BJ (cell line): ENCODE measurements around the gene RETSAT. TPM values are rescaled to one million over a fixed set of nuclear protein-coding genes. Genes with fewer than 3 reads are reported as not detected.
"Not testable (repeated sequence)": the region's sequence is repeated elsewhere in the genome, so short reads cannot be mapped to it uniquely, and the experiment has no call there.

Source experiments
- CTCF ChIA-PET: fragments of 350-600 bp; formaldehyde crosslinking; extraction: SDS; loops from one replicate; lab custom pipeline; 2021; ENCODE audit warnings: antibody characterized with exemption, inconsistent platforms; lab: Yijun Ruan, JAX
- POLR2A ChIA-PET: fragments of 300-600 bp; sonication (Branson Sonifier 250); formaldehyde crosslinking; extraction: SDS; loops from one replicate; lab custom pipeline; 2021; ENCODE audit warnings: antibody characterized with exemption; lab: Charles Lee
- DNase-seq: peaks from one replicate; pipeline ENCODE4 v3.0.0-alpha.2; 2011; ENCODE audit warnings: low read depth
- H3K27me3 ChIP-seq: 2 replicates; pipeline ENCODE4 v1.6.0; 2011; ENCODE audit warnings: low read length; ENCODE audit not compliant: control insufficient read depth, insufficient read depth
- H3K36me3 ChIP-seq: 2 replicates; pipeline ENCODE4 v1.5.1; 2011; ENCODE audit warnings: low read length; ENCODE audit not compliant: control insufficient read depth, insufficient read depth
- H3K4me3 ChIP-seq: 2 replicates; pipeline ENCODE4 v1.5.1; 2011; ENCODE audit warnings: low read depth, mild to moderate bottlenecking, control low read depth, low read length
- polyA plus RNA-seq: library from polyadenylated mRNA; depleted of rRNA; stranded (reverse); fragments of >200 nt; gene quantifications from 2 replicates; pipeline ENCODE4 v1.2.3, GENCODE V29; 2011
- TF ChIP-seq, protein P1 (sequence below): IDR thresholded peaks from 2 replicates; pipeline ENCODE4 v1.5.1; 2011; ENCODE audit warnings: low read depth, mild to moderate bottlenecking, control low read depth, inconsistent platforms, low read length, moderate library complexity; ENCODE audit not compliant: insufficient read depth

The RETSAT gene
- polyA plus RNA-seq, 1 experiment = 54.4 TPM

DNA sequence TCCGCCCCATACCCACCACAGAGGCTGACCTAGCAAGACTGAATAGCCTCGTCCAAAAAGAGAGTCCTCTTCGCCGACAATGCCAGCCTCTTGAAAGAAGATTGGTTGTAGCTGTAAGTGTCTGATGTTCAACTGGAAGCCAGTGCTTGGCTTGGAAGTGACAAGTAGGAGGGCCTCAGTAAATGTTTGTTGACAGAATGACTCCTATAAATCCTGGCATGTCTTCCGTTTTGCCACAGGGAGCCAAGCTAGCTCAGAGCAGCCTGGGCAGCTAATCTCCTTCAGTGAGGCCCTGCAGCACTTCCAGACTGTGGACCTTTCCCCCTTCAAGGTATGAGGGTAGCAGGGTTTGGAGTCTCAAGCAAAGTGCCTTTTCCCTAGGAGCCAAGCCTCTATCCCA is 15.2 kb upstream of the RETSAT start:
- Histone ChIP-seq H3K27me3 (no peaks in the 10 kb centered on the region), H3K36me3 (peaks cover 5% of the 10 kb centered on the region; the same call in 1 of the 2 replicates), H3K4me3 (no peak overlapping the region)
- TF ChIP-seq, protein P1, sequence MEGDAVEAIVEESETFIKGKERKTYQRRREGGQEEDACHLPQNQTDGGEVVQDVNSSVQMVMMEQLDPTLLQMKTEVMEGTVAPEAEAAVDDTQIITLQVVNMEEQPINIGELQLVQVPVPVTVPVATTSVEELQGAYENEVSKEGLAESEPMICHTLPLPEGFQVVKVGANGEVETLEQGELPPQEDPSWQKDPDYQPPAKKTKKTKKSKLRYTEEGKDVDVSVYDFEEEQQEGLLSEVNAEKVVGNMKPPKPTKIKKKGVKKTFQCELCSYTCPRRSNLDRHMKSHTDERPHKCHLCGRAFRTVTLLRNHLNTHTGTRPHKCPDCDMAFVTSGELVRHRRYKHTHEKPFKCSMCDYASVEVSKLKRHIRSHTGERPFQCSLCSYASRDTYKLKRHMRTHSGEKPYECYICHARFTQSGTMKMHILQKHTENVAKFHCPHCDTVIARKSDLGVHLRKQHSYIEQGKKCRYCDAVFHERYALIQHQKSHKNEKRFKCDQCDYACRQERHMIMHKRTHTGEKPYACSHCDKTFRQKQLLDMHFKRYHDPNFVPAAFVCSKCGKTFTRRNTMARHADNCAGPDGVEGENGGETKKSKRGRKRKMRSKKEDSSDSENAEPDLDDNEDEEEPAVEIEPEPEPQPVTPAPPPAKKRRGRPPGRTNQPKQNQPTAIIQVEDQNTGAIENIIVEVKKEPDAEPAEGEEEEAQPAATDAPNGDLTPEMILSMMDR = no peak
- ChIA-PET POLR2A (no interaction called here), CTCF (interaction anchor here (1.1 to 2.8 kb wide), 4 partner anchors 8 to 44 kb away, joined by 3 to 12 read pairs (median 8); no protein-coding TSS in a partner anchor)
- no peak for DNase-seq

DNA sequence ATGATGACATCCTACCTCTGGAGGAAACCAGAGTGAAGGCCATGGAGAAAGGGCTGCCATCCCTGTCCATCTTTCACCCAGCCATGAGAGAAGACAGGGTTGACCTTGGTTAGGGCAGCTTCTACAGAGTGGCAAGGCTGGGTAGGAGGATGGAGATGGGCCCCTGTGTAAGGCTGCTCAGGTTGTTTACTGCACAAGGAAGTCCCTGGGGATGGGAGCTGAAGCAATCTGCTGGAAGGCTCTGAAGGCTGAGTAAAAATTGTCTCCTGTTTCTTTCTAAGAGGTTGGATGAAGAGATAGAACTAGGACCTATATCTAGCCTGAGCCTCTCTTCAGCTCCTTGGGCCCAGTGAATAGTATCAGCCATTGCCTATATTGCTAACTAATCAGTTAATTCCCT is 14.6 kb upstream of the RETSAT start:
- CTCF ChIA-PET = interaction anchor here (1.1 to 2.8 kb wide), 2 partner anchors 11 to 45 kb away, joined by 4 to 12 read pairs; no protein-coding TSS in a partner anchor
- H3K4me3 ChIP-seq = no peak overlapping the region
- TF ChIP-seq, protein P1 = no peak

DNA sequence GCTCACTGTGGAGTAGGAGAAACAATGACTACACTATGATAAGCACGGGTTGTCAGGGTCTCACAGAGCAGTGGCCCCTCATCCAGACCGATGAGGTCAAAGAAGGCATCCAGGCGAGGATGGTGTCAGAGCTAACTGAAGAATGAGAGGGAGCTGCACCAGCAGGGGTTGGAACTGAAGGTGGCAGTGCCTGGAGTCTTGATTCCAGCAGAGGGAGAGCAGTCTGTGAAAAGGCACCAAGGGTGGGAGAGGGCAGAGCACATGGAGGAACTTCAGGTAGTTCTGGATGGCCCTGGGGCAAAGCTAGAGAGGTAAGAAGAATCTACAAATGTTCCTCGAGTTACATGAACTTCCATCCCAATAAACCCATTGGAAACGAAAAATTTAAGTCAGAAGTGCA is 12.9 kb upstream of the RETSAT start:
- Histone ChIP-seq H3K36me3 (peaks cover 8% of the 10 kb centered on the region), H3K27me3 (no peaks in the 10 kb centered on the region), H3K4me3 (no peak overlapping the region)
- no peak for DNase-seq
- ChIA-PET CTCF (no interaction called here), POLR2A (no interaction called here)
- TF ChIP-seq, protein P1 = no peak

More for the DNA sequence above, 14.6 kb upstream of the RETSAT start:
- Histone ChIP-seq H3K27me3 (no peaks in the 10 kb centered on the region), H3K36me3 (peaks cover 5% of the 10 kb centered on the region; the same call in 1 of the 2 replicates)
- POLR2A ChIA-PET = no interaction called here
- DNase-seq = no peak

DNA sequence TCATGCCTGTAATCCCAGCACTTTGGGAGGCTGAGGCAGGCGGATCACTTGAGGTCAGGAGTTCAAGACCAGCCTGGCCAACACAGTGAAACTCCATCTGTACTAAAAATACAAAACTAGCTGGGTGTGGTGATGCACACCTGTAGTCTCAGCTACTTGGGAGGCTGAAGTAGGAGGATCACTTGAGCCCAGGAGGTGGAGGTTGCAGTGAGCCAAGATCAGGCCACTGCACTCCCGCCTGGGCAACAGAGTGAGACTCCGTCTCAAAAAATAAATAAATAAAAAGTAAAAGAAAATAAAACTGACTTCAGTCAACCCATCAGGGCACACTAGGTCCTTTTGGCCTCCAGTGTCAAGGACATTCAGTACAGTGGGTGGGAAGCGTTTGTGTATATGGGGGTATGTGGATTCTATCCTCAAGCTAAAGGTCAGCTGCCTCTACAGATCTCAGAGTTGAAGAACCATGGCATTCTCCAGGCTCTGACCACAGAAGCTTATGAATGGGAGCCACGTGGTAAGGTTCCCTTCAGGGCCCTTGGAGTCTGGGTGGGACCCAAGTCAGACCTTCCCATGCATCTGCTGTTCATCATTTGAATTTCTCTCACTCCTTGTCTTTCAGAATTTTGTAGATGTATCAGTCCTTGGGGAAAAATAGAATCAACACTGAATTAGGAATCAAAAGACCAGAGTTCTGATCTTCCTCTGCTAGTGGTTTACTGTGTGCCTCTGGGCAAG is 8.5 kb upstream of the RETSAT start:
- H3K27me3 ChIP-seq, POLR2A ChIA-PET, H3K4me3 ChIP-seq, DNase-seq, H3K36me3 ChIP-seq: not testable (repeated sequence)
- CTCF ChIA-PET = interaction anchor here (1.3 kb wide), 1 partner anchor 29 kb away, joined by 3 read pairs; no protein-coding TSS in a partner anchor

DNA sequence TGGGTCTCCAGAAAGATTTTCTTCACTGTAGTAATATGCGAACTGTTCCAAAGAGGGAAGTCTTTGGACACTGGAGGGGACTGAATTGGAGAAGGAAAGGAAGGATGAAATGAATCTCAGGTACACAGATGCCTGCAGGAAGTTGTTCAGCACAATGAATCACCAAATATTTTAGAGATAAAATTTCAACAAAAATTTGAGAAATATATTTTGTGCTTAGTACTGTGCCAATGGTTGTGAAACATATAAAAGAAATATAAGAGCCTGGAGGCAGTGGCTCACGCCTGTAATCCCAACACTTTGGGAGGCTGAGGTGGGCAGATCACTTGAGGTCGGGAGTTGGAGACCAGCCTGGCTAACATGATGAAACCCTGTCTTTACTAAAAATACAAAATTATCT is 3.4 kb upstream of the RETSAT start:
- Histone ChIP-seq H3K27me3 (no peaks in the 10 kb centered on the region), H3K4me3 (no peak overlapping the region), H3K36me3 (peaks cover 3% of the 10 kb centered on the region; the same call in 1 of the 2 replicates)
- ChIA-PET POLR2A (interaction anchor here (0.6 to 0.7 kb wide), 2 partner anchors 10 to 36 kb away, joined by 4 to 6 read pairs; no protein-coding TSS in a partner anchor), CTCF (interaction anchor here (2.7 to 3.1 kb wide), 2 partner anchors 12 to 194 kb away, joined by 11 to 12 read pairs; no protein-coding TSS in a partner anchor)
- DNase-seq = no peak
- TF ChIP-seq, protein P1 = no peak
